NCI-H2196 treated with DMSO at 0.1 percent for 48 hours (cell line): ENCODE measurements around the gene SRRM2.

ENCODE experiments used
- DNase-seq: peaks from one replicate; lab custom pipeline; 2025; ENCODE audit not compliant: unreplicated experiment; lab: John Stamatoyannopoulos, UW

Gene SRRM2

GRCh38 chr16:2761472-2761871 is 9.0 kb downstream of the SRRM2 start:
- DNase-seq: no peak

GRCh38 chr16:2761886-2762583 is 9.6 kb downstream of the SRRM2 start:
- DNase-seq: no peak

GRCh38 chr16:2762711-2763110 is 10.3 kb downstream of the SRRM2 start:
- DNase-seq: no peak

GRCh38 chr16:2763173-2763572 is 10.7 kb downstream of the SRRM2 start:
- DNase-seq: no peak

DNA sequence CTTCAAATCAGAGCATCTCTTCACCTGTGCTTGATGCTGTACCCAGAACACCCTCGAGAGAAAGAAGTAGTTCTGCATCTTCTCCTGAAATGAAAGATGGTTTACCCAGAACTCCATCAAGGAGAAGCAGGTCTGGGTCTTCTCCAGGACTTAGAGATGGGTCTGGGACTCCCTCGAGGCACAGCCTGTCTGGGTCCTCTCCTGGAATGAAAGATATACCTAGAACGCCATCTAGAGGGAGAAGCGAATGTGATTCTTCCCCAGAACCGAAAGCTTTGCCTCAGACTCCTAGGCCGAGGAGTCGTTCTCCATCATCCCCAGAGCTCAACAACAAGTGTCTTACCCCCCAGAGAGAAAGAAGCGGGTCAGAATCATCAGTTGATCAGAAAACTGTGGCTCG is 12.3 kb downstream of the SRRM2 start:
- no peak for DNase-seq

DNA sequence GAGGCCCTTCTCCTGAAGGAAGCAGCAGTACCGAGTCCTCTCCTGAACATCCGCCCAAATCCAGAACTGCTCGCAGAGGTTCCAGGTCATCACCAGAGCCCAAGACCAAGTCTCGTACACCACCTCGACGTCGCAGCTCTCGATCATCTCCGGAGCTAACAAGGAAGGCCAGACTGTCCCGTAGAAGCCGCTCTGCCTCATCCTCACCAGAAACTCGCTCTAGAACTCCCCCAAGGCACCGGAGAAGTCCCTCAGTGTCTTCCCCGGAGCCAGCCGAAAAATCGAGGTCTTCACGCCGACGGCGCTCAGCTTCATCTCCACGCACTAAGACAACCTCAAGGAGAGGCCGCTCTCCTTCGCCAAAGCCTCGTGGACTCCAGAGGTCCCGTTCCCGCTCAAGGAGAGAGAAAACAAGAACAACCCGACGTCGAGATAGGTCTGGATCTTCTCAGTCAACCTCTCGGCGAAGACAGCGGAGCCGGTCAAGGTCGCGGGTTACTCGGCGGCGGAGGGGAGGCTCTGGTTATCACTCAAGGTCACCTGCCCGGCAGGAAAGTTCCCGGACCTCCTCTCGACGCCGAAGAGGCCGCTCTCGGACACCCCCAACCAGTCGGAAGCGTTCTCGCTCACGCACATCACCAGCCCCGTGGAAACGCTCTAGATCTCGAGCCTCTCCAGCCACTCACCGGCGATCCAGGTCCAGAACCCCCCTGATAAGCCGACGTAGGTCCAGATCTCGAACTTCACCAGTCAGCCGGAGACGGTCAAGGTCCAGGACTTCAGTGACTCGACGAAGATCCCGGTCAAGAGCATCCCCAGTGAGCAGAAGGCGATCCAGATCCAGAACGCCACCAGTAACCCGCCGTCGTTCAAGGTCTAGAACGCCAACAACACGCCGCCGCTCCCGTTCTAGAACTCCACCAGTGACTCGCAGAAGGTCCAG is 13.3 kb downstream of the SRRM2 start:
- no peak for DNase-seq

GRCh38 chr16:2766430-2767139 is 14.1 kb downstream of the SRRM2 start:
- DNase-seq: no peak

- no peak for DNase-seq
These were observed 14.8 kb downstream of the SRRM2 start for GRCh38 chr16:2767140-2767731.

DNA sequence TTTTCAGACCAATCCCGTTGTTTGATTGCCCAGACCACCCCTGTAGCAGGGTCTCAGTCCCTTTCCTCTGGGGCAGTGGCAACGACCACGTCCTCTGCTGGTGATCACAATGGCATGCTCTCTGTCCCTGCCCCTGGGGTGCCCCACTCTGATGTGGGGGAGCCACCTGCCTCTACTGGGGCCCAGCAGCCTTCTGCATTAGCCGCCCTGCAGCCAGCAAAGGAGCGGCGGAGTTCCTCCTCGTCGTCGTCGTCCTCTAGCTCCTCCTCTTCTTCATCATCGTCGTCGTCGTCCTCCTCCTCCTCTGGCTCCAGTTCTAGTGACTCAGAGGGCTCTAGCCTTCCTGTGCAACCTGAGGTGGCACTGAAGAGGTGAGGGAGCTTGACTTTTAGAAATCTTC is 15.5 kb downstream of the SRRM2 start:
- no peak for DNase-seq

GRCh38 chr16:2768403-2769089 is 16.1 kb downstream of the SRRM2 start:
- no peak for DNase-seq

DNA sequence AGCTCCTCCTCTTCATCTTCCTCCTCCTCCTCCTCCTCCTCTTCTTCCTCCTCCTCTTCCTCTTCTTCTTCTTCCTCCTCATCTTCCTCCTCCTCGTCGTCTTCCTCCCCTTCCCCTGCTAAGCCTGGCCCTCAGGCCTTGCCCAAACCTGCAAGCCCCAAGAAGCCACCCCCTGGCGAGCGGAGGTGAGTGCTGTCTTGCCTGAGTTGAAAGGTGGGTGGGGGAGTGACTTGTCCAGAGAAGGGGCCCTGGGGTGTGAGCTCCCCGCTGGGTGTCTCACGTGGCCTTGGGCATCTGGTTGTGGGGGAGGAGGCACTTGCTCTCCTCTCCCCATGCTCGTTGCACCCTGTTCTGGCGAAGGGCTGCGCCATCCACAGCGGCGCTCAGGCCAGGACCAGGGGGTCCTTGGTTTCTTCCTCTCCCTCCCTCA is 16.7 kb downstream of the SRRM2 start:
- no peak for DNase-seq

DNA sequence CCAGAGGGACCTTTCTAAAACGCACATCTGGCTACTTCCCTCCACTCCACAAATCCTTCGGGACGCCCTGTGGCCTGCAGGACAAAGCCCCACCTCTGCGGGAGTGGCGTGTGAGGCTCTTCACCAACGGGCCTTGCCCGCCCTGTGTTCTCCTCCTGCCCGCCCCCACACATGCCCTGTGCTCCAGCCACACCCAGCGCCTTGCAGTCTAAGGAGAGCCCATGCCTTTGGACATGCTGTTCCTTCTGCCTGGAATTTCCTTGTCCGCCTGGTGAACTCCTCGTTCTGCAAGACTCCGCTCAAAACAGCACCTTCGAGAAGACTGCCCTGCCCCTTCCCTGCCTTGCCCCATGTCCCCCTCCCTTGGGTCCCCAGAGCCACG is 17.2 kb downstream of the SRRM2 start:
- no peak for DNase-seq

GRCh38 chr16:2770057-2770951 is 17.9 kb downstream of the SRRM2 start:
- DNase-seq: no peak

GRCh38 chr16:2771496-2772402 is 19.3 kb downstream of the SRRM2 start:
- no peak for DNase-seq

GRCh38 chr16:2773188-2773968 is 20.9 kb downstream of the SRRM2 start:
- no peak for DNase-seq

- DNase-seq: no peak
These were observed 21.9 kb downstream of the SRRM2 start for GRCh38 chr16:2774161-2774891.

DNA sequence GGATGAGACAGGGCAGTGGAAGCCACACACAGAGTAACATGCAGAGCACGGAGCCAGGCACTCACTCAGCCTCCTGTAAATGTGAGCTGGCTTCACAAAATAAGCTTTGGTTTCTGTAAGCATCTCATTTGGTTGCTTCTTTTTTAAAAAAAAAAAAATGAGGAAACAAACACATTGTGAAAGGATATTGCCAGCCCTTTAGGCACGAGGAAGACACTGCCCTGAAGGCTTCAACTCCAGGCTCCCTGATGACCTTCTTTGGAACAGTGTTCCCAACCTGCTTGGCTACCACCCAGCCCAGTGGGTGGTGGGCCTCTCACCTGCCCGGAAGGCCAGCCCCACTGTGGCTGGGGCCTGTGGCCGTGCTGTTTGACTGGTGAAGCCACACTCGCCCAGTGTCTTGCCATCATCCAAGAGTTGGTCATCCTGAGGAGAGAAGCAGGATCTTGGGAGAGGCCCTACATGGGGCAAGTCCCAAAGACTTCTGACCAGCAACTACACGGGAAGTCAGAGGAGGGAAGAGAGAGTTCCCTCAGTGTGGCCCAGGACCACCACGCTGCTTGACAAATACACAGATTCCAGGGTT is 22.8 kb downstream of the SRRM2 start:
- no peak for DNase-seq
